Mesenchymal stem cell (in vitro differentiated cells and primary cell): ENCODE measurements around the gene DPAGT1.

Source experiments
- DNase-seq: peaks from one replicate; pipeline ENCODE4 v3.0.0-alpha.2; 2013
- H2AFZ ChIP-seq: one replicate; pipeline ENCODE4 v1.6.1; 2013; ENCODE audit warnings: low read depth, mild to moderate bottlenecking, control low read depth, inconsistent platforms, low read length, moderate library complexity
- H2AK5ac ChIP-seq: 2 replicates; pipeline ENCODE4 v1.6.1; 2013; ENCODE audit warnings: low read length, moderate library complexity, mild to moderate bottlenecking, inconsistent platforms; ENCODE audit not compliant: severe bottlenecking
- H2BK120ac ChIP-seq: one replicate; pipeline ENCODE4 v1.6.1; 2013; ENCODE audit warnings: low read depth, mild to moderate bottlenecking, inconsistent platforms, low read length, moderate library complexity
- H2BK12ac ChIP-seq, 2 experiments: one replicate each; pipeline ENCODE4 v1.6.1; 2013; ENCODE audit warnings: inconsistent platforms in 2 of 2, low read length in 2 of 2, mild to moderate bottlenecking in 2 of 2, moderate library complexity in 2 of 2, control low read depth in 1 of 2
- H2BK15ac ChIP-seq: one replicate; pipeline ENCODE4 v1.6.1; 2013; ENCODE audit warnings: mild to moderate bottlenecking, low read depth, inconsistent platforms; ENCODE audit not compliant: poor library complexity, severe bottlenecking
- H2BK5ac ChIP-seq: 2 replicates; pipeline ENCODE4 v1.6.1; 2013; ENCODE audit warnings: low read depth, mild to moderate bottlenecking, low read length, control low read depth, inconsistent platforms; ENCODE audit not compliant: poor library complexity, severe bottlenecking
- H3K14ac ChIP-seq, 2 experiments: one replicate each; pipeline ENCODE4 v1.6.1; 2013; ENCODE audit warnings: inconsistent platforms in 2 of 2, low read length in 2 of 2, control low read depth in 1 of 2, mild to moderate bottlenecking in 1 of 2, moderate library complexity in 1 of 2
- H3K18ac ChIP-seq, 2 experiments: one replicate each; pipeline ENCODE4 v1.6.1; 2013; ENCODE audit warnings: inconsistent platforms in 2 of 2, low read length in 2 of 2, control low read depth in 1 of 2, low read depth in 1 of 2, mild to moderate bottlenecking in 1 of 2
- H3K23ac ChIP-seq, 2 experiments: one replicate each; pipeline ENCODE4 v1.6.1; 2013; ENCODE audit warnings: inconsistent platforms in 2 of 2, low read length in 2 of 2, mild to moderate bottlenecking in 2 of 2, moderate library complexity in 2 of 2, control low read depth in 1 of 2
- H3K27ac ChIP-seq: 2 replicates; pipeline ENCODE4 v1.5.1; 2013; ENCODE audit warnings: mild to moderate bottlenecking, moderate library complexity, low read length, control low read depth, inconsistent platforms; ENCODE audit not compliant: poor library complexity, severe bottlenecking
- H3K27me3 ChIP-seq, 2 experiments: 2 replicates each; pipeline versions ENCODE4 v1.6.1 to v1.7.0; 2013; ENCODE audit warnings: low read length in 2 of 2, mild to moderate bottlenecking in 2 of 2, moderate library complexity in 2 of 2, control low read depth in 1 of 2, inconsistent platforms in 1 of 2; ENCODE audit not compliant: control insufficient read depth in 1 of 2, insufficient read depth in 1 of 2
- H3K36me3 ChIP-seq, 2 experiments: 2 replicates each; pipeline versions ENCODE4 v1.6.1 to v1.7.0; 2013; ENCODE audit warnings: low read length in 2 of 2, control low read depth in 1 of 2, inconsistent platforms in 1 of 2, low read depth in 1 of 2, mild to moderate bottlenecking in 1 of 2; ENCODE audit not compliant: insufficient read depth in 2 of 2, control insufficient read depth in 1 of 2
- H3K4ac ChIP-seq, 2 experiments: one replicate each; pipeline ENCODE4 v1.6.1; 2013; ENCODE audit warnings: inconsistent platforms in 2 of 2, low read length in 2 of 2, mild to moderate bottlenecking in 2 of 2, moderate library complexity in 2 of 2, control low read depth in 1 of 2, low read depth in 1 of 2
- H3K4me1 ChIP-seq: 2 replicates; pipeline ENCODE4 v1.6.1; 2013; ENCODE audit warnings: low read depth, low read length, control low read depth; ENCODE audit not compliant: control insufficient read depth, insufficient read depth
- H3K4me2 ChIP-seq: 2 replicates; pipeline ENCODE4 v1.6.1; 2013; ENCODE audit warnings: low read length, mild to moderate bottlenecking, inconsistent platforms; ENCODE audit not compliant: poor library complexity, severe bottlenecking
- H3K4me3 ChIP-seq, 2 experiments: 2 replicates each; pipeline versions ENCODE4 v1.5.1 to v1.7.0; 2013; ENCODE audit warnings: low read length in 2 of 2, mild to moderate bottlenecking in 2 of 2, control low read depth in 1 of 2, low read depth in 1 of 2; ENCODE audit not compliant: insufficient read depth in 1 of 2
- H3K79me1 ChIP-seq: replicated peaks from 2 replicates; pipeline ENCODE4 v1.6.1; 2013; ENCODE audit warnings: mild to moderate bottlenecking, control low read depth, low read length, inconsistent platforms; ENCODE audit not compliant: poor library complexity, severe bottlenecking
- H3K9ac ChIP-seq: 2 replicates; pipeline ENCODE4 v1.7.0; 2013; ENCODE audit warnings: mild to moderate bottlenecking, low read length, moderate library complexity
- H3K9me3 ChIP-seq: 2 replicates; pipeline ENCODE4 v1.7.0; 2013; ENCODE audit warnings: mild to moderate bottlenecking, low read length; ENCODE audit not compliant: control insufficient read depth
- H4K8ac ChIP-seq: one replicate; pipeline ENCODE4 v1.6.1; 2013; ENCODE audit warnings: inconsistent platforms, mild to moderate bottlenecking, low read length, moderate library complexity
- H4K91ac ChIP-seq: one replicate; pipeline ENCODE4 v1.6.1; 2013; ENCODE audit warnings: mild to moderate bottlenecking, low read length, inconsistent platforms
- WGBS: methylation state at CpG from one replicate; pipeline ENCODE4 v1.1.7; 2013; ENCODE audit warnings: mixed read lengths; 5-methylcytosine and 5-hydroxymethylcytosine counted together

The DPAGT1 gene

GRCh38 chr11:119088406-119088805, 13.2 kb downstream of the DPAGT1 start:
- no peak overlapping the region for H3K18ac ChIP-seq
- no peak overlapping the region for H3K14ac ChIP-seq
- peaks cover 29 to 44% of the 10 kb centered on the region in 2 experiments for H3K36me3 ChIP-seq
- no peak overlapping the region for H4K8ac ChIP-seq
- no peak overlapping the region for H2AFZ ChIP-seq
- H2BK15ac ChIP-seq: no peak overlapping the region
- no peak overlapping the region for H2AK5ac ChIP-seq
- H4K91ac ChIP-seq: no peak overlapping the region
- no peak overlapping the region for H3K4me2 ChIP-seq
- H3K79me1 ChIP-seq: peaks cover 18% of the 10 kb centered on the region
- H2BK12ac ChIP-seq: no peak overlapping the region
- no peak overlapping the region for H3K23ac ChIP-seq
- no peaks in the 10 kb centered on the region for H3K9me3 ChIP-seq
- no peak overlapping the region for H3K4me3 ChIP-seq
- no peak overlapping the region for H3K4ac ChIP-seq
- no peak for DNase-seq
- H3K27me3 ChIP-seq: no peaks in the 10 kb centered on the region
- 95% methylated on average over 9 of the region's 9 CpGs for WGBS
- H3K27ac ChIP-seq: no peak overlapping the region
- no peak overlapping the region for H2BK5ac ChIP-seq
- H3K4me1 ChIP-seq: peaks cover 24% of the 10 kb centered on the region
- no peak overlapping the region for H2BK120ac ChIP-seq
- H3K9ac ChIP-seq: no peak overlapping the region

GRCh38 chr11:119087747-119088241, 13.9 kb downstream of the DPAGT1 start:
- Histone ChIP-seq H3K9ac (no peak overlapping the region), H3K4ac (no peak overlapping the region), H4K8ac (no peak overlapping the region), H2BK120ac (no peak overlapping the region), H3K23ac (no peak overlapping the region), H4K91ac (no peak overlapping the region), H3K27ac (no peak overlapping the region), H3K27me3 (no peaks in the 10 kb centered on the region), H2BK15ac (no peak overlapping the region), H3K4me1 (peaks cover 19% of the 10 kb centered on the region), H3K79me1 (peaks cover 18% of the 10 kb centered on the region), H3K36me3 (peaks cover 24 to 38% of the 10 kb centered on the region in 2 experiments), H3K4me2 (no peak overlapping the region), H3K14ac (no peak overlapping the region), H2AFZ (no peak overlapping the region), H3K9me3 (no peaks in the 10 kb centered on the region), H2BK5ac (no peak overlapping the region), H3K18ac (no peak overlapping the region), H2BK12ac (no peak overlapping the region), H2AK5ac (no peak overlapping the region), H3K4me3 (no peak overlapping the region)
- 94% methylated on average over 2 of the region's 2 CpGs for WGBS
- no peak for DNase-seq

- Histone ChIP-seq H2BK5ac (no peak overlapping the region), H3K18ac (no peak overlapping the region), H2BK12ac (no peak overlapping the region), H3K36me3 (peaks cover 22 to 37% of the 10 kb centered on the region in 2 experiments), H3K9me3 (no peaks in the 10 kb centered on the region), H3K27me3 (no peaks in the 10 kb centered on the region), H2BK15ac (no peak overlapping the region), H3K4ac (no peak overlapping the region), H3K4me3 (no peak overlapping the region), H4K8ac (no peak overlapping the region), H4K91ac (no peak overlapping the region), H2AK5ac (no peak overlapping the region), H3K9ac (no peak overlapping the region), H3K23ac (no peak overlapping the region), H3K27ac (no peak overlapping the region), H2BK120ac (no peak overlapping the region), H2AFZ (no peak overlapping the region), H3K14ac (no peak overlapping the region), H3K4me2 (no peak overlapping the region), H3K4me1 (peaks cover 12% of the 10 kb centered on the region), H3K79me1 (peaks cover 18% of the 10 kb centered on the region)
- 95% methylated on average over 6 of the region's 6 CpGs for WGBS
- no peak for DNase-seq
Observed at GRCh38 chr11:119087123-119087522, 14.5 kb downstream of the DPAGT1 start.

- peak overlapping the region in 1 of 2 experiments; percentile 41 for H3K18ac ChIP-seq
- no peak overlapping the region for H2AFZ ChIP-seq
- H3K4me3 ChIP-seq: peak overlapping the region; percentile 66 to 87
- no peak overlapping the region for H2AK5ac ChIP-seq
- peak overlapping the region in 1 of 2 experiments; percentile 2 for H2BK12ac ChIP-seq
- no peaks in the 10 kb centered on the region for H3K27me3 ChIP-seq
- peak overlapping the region; percentile 91 for H3K9ac ChIP-seq
- H4K8ac ChIP-seq: no peak overlapping the region
- DNase-seq: no peak
- H3K36me3 ChIP-seq: peaks cover 30 to 41% of the 10 kb centered on the region in 2 experiments
- under 1% methylated on average over 13 of the region's 13 CpGs for WGBS
- H3K4me2 ChIP-seq: peak overlapping the region; percentile 69
- peak overlapping the region; percentile 59 for H3K27ac ChIP-seq
- H2BK120ac ChIP-seq: no peak overlapping the region
- no peak overlapping the region for H2BK15ac ChIP-seq
- H2BK5ac ChIP-seq: no peak overlapping the region
- peaks cover 16% of the 10 kb centered on the region for H3K79me1 ChIP-seq
- no peak overlapping the region for H4K91ac ChIP-seq
- H3K4ac ChIP-seq: peak overlapping the region; percentile 42 to 69
- peaks cover 8% of the 10 kb centered on the region for H3K4me1 ChIP-seq
- H3K23ac ChIP-seq: peak overlapping the region in 1 of 2 experiments; percentile 35
- H3K14ac ChIP-seq: peak overlapping the region in 1 of 2 experiments; percentile 1
- no peaks in the 10 kb centered on the region for H3K9me3 ChIP-seq
Observed at GRCh38 chr11:119085437-119085847, 16.2 kb downstream of the DPAGT1 start.
